Measurements from ENCODE around the gene ZBTB7C.

ZBTB7C gene

DNA sequence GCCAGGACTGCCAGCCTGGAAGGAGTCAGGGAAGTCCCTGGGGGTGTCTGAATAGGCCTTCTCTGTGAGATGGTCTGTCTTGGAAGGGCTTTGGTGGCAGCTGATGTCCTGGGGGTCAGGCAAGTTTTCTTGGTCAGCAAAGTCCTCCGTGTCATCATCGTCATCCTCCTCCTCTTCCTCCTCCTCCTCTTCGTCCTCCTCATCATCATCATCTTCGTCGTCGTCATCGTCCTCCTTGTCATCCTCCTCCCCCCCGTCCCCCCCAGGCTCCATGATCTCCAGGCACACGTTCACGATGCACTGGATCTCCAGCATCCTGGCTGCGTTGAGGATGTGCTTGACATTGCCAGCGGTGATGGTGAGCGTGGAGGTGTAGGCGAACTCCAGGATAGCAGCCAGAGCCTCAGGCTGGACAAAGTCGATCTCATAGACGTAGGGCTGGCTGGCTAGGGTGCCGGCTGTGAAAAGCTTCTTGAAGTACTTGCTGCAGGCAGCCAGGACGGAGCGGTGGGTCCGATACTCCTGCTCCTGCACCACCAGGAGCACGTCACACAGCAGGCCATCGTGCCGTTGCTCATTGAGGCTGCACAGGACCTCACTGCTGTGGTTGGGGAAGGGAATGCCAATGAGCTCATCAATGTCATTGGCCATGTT lies 368.6 kb downstream of the ZBTB7C start:
- no peak for DNase-seq (ENCODE audit: low read depth, low spot score)

DNA sequence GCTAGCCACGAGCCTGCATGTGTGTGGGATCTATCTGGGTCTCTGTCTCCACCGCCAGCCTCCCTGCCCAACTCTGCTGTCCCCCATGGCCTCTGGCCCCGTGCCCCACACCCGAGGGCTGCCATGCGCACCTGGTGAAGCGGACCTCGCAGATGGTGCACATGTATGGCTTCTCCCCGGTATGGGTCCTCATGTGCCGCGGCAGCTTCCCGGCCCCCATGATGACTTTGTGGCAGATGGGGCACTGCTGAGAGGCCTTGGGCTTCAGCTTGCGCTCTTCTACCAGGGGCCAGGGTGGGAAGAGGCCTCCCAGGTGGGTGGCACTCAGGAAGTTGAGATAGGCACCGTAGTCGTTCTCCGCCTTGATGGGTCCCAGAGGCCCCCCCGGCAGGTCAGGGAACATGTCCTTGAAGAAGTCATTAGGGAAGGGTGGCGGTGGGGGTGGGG lies 369.4 kb downstream of the ZBTB7C start:
- DNase-seq (ENCODE audit: low read depth, low spot score) = no peak

DNA sequence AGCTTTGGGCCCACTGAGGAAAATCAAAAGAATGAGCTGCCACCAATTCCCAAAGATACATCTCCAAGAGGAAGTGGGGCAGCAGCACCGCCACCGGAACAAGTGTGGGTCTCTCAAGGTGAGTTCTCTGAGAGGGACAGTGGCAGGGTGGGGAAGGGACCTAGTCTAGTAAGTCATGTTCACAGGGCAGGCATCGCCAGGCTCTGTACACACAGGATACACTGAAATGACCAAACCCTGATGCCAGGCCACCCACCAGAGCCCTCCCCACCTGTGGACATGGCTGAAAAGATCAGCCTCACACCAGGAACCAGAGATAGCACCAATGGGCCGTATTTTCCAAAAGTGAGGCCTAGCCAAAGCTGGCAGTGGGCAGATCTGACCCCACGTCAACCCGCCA lies 370.5 kb downstream of the ZBTB7C start:
- no peak for DNase-seq (ENCODE audit: low read depth, low spot score)

DNA sequence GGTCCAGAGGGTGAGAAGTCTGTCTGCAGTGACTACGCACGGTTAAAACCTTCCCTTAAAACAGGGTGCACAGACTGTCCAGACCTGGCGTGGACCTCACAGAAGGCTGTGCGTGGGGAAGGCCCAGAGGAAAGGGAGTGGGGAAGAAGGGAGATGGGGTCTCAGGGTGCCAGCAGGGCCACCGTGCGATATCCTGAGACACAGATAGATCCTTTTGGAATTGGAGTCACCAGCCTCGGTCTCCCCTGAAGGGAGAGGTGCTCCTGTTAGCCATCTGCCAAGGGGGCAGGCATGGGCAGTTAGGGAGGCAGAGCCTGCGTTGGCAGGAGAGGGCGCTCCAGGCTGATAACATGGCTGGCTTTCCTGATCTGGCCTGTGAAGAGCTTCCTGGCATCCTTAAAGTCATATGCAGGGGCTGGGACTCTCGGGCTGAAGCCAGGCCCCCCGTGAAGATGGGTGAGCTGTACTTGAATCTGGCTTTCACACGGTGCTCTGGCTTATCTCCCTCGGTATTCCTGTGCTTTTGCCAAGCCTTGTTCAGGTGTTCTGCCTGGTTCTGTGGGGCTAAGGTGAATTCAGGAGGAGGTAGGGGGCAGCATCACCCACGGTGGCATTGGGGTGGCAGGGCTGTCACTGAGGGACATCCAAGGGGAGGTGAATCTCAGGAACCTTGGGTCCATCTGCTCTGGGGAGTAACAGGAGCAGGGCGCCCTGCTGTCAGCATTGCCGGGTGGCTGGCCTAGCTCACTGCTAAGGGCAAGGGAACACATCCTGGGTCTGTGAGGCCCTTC lies 371.5 kb downstream of the ZBTB7C start:
- no peak for DNase-seq (ENCODE audit: low read depth, low spot score)

DNA sequence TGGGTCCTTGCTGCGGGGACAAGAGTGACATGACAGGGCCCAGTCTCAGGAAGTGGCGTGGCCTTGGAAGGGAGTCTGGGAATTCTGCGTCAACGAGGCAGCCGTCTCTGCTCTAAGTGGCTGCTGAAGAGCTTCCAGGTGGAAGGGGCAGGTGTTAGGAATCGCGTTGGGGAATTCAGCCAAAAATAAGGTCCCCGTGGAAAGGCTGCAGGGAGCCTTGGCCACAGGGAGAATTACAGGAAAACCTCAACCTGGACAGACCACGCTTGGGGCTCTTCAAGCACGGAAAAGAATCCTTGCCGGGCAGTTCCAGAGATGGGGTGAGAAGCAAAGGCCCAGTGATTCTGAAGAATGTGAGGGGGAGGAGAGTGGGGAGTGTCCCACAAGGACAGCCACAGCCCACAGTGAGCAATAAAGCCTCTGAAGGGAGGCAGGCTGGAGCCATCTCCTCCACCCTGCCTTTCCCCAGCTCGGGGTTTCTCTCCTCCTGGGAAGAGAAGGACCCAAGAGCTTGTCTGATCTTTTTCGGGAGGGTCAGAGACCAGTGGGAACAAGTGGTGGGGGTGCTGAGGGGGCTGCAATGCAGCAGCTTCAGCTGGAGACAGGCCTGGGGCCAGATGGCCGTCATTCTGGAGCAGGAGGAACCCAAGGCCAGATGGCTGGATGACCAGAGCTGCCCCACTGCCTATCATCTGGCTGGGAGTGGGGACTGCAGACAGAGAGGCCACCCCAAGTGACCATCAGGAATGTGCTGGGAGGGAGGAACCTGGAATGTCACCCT lies 372.4 kb downstream of the ZBTB7C start:
- peak; percentile 29 for DNase-seq (ENCODE audit: low read depth, low spot score)

DNA sequence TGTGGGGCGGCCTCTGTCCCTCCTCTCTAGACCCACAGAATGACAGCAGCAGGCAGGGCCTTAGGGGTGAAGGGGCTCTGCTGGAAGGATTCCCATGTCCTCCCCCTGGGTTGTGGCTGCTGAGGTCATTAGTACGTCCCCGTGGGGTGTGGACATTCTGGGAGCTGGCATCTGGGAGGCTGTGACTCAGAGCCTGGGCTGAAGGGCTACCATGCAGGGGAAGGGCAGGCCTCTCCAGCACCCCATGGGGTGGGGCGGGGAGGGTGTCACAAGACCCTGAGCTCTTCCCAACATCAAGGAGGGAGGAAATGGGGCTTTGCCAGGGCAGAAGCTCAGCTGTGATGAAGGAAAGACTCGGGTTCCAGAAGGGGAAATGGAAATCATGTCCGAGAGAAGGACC lies 373.0 kb downstream of the ZBTB7C start:
- no peak for DNase-seq (ENCODE audit: low read depth, low spot score)

DNA sequence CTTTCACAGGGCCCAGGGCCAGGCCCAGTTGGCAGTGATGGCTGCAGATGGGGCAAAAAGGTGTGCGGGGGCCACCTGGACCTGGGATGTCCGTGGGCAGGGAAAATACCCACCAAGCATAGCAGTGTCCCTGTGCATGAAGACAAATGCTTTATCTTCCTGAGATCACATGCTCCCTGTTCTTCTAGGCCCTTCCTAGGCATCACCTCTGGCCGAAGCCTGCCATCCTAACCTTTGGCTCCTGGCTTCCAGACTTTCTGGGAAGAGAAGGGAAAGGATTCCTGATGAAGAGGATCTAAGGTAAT lies 373.7 kb downstream of the ZBTB7C start:
- DNase-seq (ENCODE audit: low read depth, low spot score) = no peak

DNA sequence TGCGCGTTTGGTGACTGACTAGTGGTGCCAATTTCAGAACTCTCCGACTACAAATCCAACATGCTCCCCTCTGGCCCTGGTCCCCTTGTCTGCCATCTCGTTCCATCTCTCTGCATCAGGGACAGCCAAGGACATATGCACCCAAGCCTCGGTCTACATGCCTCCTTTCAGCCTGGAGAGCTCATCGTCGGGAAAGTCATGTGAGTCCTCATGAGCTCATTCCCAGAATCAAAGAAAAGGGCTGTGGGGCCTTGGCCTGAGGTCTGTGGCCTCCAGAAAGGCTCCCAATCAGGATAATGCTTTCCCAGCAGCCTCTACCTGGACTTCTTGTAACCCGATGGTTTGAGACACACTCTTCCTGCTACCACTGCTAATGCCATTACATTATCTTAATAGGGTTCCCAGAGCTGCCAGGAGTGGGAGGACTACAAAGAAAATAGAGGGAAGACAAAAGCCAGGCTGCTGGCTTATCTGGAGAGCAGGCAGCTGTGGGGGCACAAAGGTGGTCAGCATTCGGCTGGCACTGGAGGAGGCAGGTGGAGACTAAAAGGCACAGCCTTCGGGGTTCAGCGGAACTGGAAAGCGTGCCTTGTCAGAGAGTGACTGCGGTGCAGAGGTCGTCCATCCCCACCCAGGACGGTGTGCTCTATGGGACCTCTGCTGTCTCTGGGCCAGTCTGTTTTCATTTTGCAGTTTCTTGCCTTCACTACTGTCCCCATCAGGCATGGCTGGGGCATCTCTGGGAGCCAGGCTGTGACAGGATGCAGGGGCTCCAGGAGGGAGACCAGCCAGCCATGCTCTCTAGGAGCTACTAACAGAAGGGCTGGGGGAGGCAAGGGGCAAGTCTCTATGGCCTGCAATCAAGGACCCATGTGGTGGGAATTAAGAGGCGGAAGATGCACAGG lies 374.3 kb downstream of the ZBTB7C start:
- DNase-seq (ENCODE audit: low read depth, low spot score) = no peak

DNA sequence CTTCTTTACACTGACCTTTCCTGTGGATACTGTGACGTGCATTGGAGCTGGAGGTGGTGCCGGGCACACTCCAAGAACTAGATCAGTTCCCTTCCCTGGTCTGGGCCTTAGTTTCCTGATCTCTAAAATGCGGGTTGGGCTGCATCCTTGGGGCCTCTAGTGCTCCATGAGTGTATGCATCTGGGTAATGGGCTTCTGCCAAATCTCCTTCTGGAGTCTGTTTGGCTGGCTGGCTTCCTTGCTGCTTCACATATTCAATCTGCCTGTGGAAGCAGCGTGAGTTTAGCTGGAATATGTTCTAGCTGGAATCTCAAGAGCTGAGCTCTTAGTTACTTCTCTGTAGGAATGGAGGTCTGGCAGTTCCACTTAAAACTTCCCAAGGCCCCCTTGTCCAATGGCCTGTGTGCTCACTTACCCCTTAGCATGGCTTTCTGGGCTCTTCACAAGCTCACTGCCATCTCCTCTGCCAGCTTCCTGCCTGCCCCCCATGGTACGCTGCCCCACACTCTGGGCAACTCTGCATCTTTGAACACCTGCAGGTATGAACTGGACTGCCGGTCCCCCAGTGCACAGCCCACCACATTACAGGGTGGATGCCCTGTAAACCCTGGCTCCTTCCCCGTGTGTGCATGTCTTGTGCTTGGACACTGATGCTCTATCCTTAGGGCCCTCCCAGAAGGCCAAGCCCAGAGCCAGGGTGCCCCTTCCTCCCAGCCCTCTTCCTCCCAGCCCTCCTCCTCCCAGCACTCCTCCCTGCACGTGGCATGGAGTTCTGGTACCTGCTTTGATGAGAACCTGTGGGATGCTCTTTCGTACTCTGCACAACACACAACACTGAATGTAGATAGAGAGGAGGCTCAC lies 375.2 kb downstream of the ZBTB7C start:
- no peak for DNase-seq (ENCODE audit: low read depth, low spot score)

DNA sequence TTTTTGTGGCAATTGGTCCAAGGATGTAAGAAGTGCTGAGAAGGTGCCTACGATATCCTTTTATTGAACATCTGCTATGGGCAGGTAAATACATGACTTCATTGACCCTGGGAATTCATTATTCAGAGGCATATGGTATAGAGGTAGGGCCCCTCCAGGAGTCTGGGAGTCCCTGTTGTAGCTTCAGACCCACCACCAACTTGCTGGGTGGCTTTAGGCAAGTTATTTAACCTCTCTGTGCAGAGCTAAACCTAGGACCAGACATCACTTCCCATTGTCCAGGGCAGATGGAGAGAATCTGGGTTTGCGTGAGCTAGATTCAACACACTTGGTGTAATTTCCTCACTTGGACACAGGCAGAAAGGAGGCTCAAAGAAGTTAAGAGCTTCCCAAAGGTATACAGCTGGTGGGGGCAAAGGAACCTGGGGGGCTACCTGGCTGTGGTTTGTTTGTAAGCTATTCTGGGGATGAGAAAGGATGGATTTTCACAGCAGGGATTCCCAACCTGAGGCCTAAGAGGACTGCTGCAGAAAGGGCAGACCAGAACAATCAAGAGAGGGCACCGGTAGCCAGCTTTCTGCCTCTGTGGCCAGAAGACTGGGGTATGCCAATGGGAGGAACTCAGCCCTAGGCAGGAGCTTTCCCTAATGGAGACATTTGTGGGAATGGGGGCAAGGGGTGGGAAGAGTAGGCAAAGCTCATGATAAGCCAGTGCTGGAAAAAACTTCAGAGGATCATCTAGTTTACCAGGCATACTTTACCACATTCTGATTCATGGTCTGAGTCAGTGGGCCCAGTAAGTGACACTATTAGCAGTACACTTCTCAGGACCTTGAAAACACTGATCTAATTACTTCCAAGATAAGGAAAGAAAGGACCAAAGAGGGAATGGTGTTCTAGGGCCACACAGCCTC lies 376.1 kb downstream of the ZBTB7C start:
- peak; percentile 74 for DNase-seq (ENCODE audit: low read depth, low spot score)

DNA sequence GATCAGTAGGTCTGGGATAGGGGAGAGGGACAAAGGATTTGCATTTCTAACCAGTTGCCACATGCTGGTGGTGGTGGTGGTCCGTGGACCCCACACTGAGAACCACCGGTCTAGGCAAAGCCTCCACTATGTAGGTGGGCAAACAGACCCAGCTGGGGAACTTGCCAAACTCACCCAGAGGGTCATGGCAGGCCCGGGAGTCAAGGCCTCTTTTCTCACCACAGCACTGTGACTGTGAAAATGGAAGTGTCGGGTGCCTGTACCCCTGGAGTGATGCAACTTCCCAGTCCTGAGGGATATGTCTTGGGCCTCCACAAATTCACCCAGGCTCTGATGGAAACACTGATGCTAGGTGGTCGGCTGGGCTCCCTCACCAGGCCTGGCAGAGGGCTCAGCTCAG lies 377.5 kb downstream of the ZBTB7C start:
- DNase-seq (ENCODE audit: low read depth, low spot score) = no peak

DNA sequence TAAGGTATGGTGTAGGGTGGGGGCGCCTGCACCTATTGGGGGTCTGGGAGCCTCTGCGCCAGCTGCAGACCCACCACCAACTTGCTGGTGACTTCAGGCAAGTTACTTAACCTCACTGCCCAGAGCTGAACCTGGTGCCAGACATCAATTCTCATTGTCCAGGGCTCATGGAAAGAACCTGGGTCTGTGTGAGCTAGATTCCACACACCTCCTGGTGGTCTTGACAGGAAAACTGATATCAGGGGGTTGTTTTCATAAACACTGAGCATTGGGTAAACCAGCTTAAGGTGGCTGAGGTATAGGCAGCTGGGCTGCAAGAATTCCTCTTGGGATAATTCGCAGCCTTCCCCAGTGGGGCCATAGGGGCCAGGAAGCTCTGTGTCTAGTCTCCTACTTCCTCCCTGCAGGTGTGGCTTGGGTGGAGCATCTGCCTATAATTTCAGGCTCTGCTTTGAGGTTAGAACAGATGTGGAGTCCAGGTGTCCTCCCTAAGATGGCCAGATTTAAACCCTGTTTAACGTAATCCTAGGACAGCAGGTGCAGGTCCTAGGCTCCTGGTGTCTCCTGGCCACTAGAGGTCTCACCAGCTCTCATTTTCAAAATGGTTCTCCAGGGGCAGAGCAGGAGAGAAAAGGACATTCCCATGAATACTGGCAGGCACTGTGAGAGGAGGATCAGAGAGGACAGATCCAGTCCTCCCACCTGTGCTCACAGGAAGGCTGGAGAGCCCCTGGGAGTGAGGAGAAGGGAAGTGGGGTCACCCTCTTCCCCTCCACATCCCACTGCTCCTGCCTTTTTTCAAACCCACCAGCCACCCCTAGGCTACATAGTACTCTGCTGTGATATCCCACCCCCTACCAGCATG lies 378.3 kb downstream of the ZBTB7C start:
- peak; percentile 82 for DNase-seq (ENCODE audit: low read depth, low spot score)

DNA sequence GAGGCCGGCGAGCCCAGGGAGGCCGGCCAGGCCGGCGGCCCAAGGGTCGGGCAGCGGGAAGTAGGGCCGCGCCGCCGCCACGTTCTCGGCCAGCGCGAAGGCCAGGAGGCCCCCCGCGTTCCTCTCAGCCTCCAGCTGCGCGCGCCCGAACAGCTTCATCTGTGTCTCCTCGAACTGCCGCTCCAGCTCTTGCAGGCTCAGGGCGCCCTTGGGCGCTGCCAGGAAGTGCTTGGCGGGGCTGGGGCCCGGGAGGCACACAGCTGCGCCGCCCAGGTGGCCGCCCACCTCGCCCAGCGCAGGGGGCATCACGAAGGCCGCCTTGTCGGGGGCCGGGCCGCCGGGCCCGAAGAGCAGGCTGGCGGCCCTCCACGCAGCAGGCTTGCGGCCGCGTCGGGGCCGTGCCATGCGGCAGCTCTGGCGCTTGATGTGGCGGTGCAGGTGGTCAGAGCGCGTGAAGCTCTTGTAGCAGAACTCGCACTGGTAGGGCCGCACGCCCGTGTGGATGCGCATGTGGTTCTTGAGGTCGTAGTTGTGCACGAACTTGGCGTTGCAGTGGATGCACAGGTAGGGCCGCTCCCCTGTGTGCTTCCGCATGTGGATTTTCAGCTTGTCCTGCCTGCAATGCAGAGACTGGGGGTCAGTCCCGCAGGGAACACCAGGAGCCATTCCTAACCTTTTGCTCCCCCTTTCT lies 379.7 kb downstream of the ZBTB7C start:
- DNase-seq (ENCODE audit: low read depth, low spot score) = no peak

DNA sequence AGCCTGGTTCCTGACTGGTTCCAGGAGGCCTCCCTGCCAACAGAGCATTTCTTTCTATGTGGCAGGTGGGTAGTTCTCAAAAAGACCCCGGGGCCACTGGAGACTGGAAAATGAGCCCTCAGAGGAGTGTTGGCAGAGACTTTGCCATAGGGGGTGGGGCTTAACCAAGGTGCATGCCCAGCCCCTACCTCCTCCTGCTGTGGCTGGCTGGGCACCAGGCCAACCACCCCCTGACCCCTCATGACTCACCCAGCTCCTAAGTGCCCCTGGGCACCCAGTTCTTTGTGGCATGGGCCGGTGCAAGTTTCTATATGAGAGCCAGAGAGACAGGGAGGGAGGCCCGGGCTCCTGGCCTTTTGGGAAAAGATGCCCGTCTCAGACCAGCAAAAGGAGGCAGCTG lies 380.5 kb downstream of the ZBTB7C start:
- no peak for DNase-seq (ENCODE audit: low read depth, low spot score)

DNA sequence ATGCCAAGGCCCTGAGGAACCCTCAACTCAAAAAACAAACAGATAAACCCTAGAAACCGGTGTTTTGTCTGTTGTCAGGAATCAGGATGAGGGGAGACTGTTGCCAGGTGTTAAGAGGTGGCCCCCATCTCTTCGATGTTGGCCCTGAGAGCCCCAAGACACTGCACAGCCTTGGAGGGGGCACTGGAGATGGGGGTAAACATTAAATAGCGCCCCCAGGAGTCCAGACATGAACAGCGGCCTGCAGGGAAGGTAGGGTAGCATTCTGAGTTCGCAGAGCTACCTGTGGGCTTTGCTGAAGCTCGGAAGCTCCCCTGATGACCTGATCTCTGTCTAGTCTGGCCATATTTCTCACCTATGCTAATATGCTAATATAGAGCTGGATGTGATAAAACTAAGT lies 381.1 kb downstream of the ZBTB7C start:
- no peak for DNase-seq (ENCODE audit: low read depth, low spot score)

DNA sequence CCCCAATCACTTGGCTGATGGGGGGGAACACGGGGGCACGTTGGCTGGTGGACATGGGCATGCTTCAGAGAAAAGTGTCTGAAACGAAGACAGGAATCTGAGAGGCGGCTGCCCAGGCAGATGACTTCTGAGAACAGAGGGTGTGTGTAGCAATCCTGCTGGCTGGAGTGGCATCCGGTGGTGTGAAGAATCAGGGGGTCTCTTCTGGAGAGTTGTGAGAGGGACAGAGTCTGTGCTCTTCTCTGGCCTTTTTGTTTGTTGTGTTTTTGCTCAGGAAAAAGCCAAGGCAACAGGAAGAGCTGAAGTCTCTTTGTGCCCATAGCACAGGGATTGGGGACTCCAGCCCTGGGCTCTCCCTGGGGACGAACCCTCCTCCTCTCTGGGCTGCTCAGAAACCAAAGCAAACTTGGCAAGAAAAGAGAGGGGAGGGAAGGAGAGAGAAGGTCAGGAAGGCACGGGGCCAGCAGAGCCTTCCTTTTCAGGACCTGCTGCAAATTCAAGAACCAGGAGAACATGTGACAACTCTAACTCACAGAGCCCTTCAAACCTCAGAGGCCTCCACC lies 381.7 kb downstream of the ZBTB7C start:
- peak; percentile 17 for DNase-seq (ENCODE audit: low read depth, low spot score)

DNA sequence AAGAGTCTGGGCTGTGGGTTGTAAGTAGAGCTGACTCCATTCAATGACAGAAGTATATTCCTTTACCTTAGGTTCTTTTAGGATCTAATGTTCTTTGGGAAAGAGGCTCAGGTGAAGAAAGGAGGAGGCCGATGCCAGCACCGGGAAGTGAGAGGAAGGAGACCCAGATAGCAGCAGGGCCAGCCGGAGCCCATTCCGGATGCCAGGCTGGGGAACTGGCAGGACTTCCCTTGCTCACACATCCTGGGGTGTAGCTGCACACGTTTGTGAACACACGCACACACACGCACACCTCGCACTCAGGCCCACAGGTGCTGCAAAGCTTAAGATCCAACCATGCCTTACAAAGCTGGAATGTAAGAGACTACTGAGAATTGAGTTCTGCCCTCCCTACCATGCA lies 383.0 kb downstream of the ZBTB7C start:
- DNase-seq (ENCODE audit: low read depth, low spot score) = no peak
